Breast epithelium (tissue), 3 donors: Measurements from ENCODE around the gene PLAAT4.

ENCODE experiments used
- POLR2A ChIP-seq: fragments of 450-650 bp; IDR thresholded peaks from one replicate; pipeline ENCODE4 v1.6.1; 2016; ENCODE audit warnings: antibody characterized with exemption, mild to moderate bottlenecking, moderate library complexity
- POLR2AphosphoS5 ChIP-seq, 3 donors: sonication (generic); formaldehyde crosslinking; IDR thresholded peaks; one replicate each; pipeline ENCODE4 v1.6.1; 2017; ENCODE audit warnings: antibody characterized with exemption in 3 of 3

GRCh38 chr11:63548178-63548577 is 11.6 kb downstream of the PLAAT4 start:
- TF ChIP-seq POLR2A, result no peak
- no peak for TF ChIP-seq POLR2AphosphoS5 (IDR thresholded peaks at IDR 0.05)
